AG08395 (cell line): ENCODE results near the gene CEP112.

Source experiments
- DNase-seq: peaks from one replicate; pipeline ENCODE4 v3.0.0; 2012; ENCODE audit warnings: mixed read lengths, low spot score

Gene CEP112

GRCh38 chr17:65930140-65930730, 261.7 kb downstream of the CEP112 start:
- peak; percentile 30 for DNase-seq

- no peak for DNase-seq
Measured at GRCh38 chr17:65926599-65926998, 265.3 kb downstream of the CEP112 start.

GRCh38 chr17:65925606-65926307, 266.2 kb downstream of the CEP112 start:
- DNase-seq, result peak; percentile 38

- no peak for DNase-seq
Measured at GRCh38 chr17:65920996-65921395, 270.9 kb downstream of the CEP112 start.

GRCh38 chr17:65918916-65919315, 273.0 kb downstream of the CEP112 start:
- DNase-seq, result no peak

- peak; percentile 5 for DNase-seq
Measured at GRCh38 chr17:65918500-65918899, 273.4 kb downstream of the CEP112 start.

GRCh38 chr17:65917560-65917959, 274.4 kb downstream of the CEP112 start:
- DNase-seq, result no peak

- no peak for DNase-seq
Measured at GRCh38 chr17:65916425-65916824, 275.5 kb downstream of the CEP112 start.

GRCh38 chr17:65914784-65915342, 277.1 kb downstream of the CEP112 start:
- DNase-seq, result no peak

GRCh38 chr17:65913326-65913850, 278.5 kb downstream of the CEP112 start:
- DNase-seq, result no peak

- no peak for DNase-seq
Measured at GRCh38 chr17:65910836-65911235, 281.1 kb downstream of the CEP112 start.

GRCh38 chr17:65902831-65903522, 289.0 kb downstream of the CEP112 start:
- DNase-seq, result no peak

- DNase-seq, result no peak
Measured at GRCh38 chr17:65902155-65902554, 289.8 kb downstream of the CEP112 start.

GRCh38 chr17:65901394-65901793, 290.5 kb downstream of the CEP112 start:
- no peak for DNase-seq

GRCh38 chr17:65900216-65900615, 291.7 kb downstream of the CEP112 start:
- no peak for DNase-seq

- DNase-seq, result no peak
Measured at GRCh38 chr17:65898651-65899050, 293.3 kb downstream of the CEP112 start.

- no peak for DNase-seq
Measured at GRCh38 chr17:65896889-65897288, 295.0 kb downstream of the CEP112 start.

- DNase-seq, result no peak
Measured at GRCh38 chr17:65895969-65896368, 296.0 kb downstream of the CEP112 start.

- DNase-seq, result no peak
Measured at GRCh38 chr17:65893692-65894279, 298.1 kb downstream of the CEP112 start.

- DNase-seq, result no peak
Measured at GRCh38 chr17:65892912-65893377, 299.0 kb downstream of the CEP112 start.

- DNase-seq, result no peak
Measured at GRCh38 chr17:65891231-65891735, 300.6 kb downstream of the CEP112 start.

- peak; percentile 50 for DNase-seq
Measured at GRCh38 chr17:65888649-65889048, 303.3 kb downstream of the CEP112 start.
